Activated CD8-positive, alpha-beta memory T cell treated with anti-CD3 and anti-CD28 coated beads, Interleukin-2, amount 10 ng/mL, durations not matched to agents 7 days and 5 days (primary cell): ENCODE data around the gene DLGAP4. TPM values are rescaled to one million over a fixed set of nuclear protein-coding genes. Genes with fewer than 3 reads are reported as not detected.

Experiments
- ATAC-seq: fragments of 150-1000 bp; cut with Tn5 transposase; one replicate; pipeline ENCODE4 v1.10.0; 2021; ENCODE audit warnings: moderate library complexity
- CTCF ChIA-PET: fragments of 350-600 bp; sonication (Branson Sonifier 250); formaldehyde crosslinking; loops from one replicate; lab custom pipeline; 2021; ENCODE audit warnings: antibody characterized with exemption; lab: Charles Lee
- DNase-seq: peaks from one replicate; pipeline ENCODE4 v3.0.0-alpha.2; 2020
- H3K27ac Mint-ChIP-seq: one replicate; pipeline ENCODE4 v1.8.0; 2021; ENCODE audit warnings: mild to moderate bottlenecking, mixed read lengths
- H3K27me3 Mint-ChIP-seq: one replicate; pipeline ENCODE4 v1.8.0; 2021; ENCODE audit warnings: mixed read lengths
- H3K36me3 Mint-ChIP-seq: one replicate; pipeline ENCODE4 v1.8.0; 2021; ENCODE audit warnings: mild to moderate bottlenecking, mixed read lengths
- H3K4me1 Mint-ChIP-seq: one replicate; pipeline ENCODE4 v1.8.0; 2021; ENCODE audit warnings: mixed read lengths
- H3K4me3 Mint-ChIP-seq: one replicate; pipeline ENCODE4 v1.8.0; 2021; ENCODE audit warnings: mild to moderate bottlenecking, moderate library complexity, mixed read lengths
- H3K9me3 Mint-ChIP-seq: one replicate; pipeline ENCODE4 v1.8.0; 2022; ENCODE audit warnings: low read depth, mixed read lengths
- total RNA-seq, 2 experiments: library from RNA; stranded (reverse); gene quantifications; one replicate each; pipeline ENCODE4 v1.2.3, GENCODE V29; 2021

Gene DLGAP4, protein sequence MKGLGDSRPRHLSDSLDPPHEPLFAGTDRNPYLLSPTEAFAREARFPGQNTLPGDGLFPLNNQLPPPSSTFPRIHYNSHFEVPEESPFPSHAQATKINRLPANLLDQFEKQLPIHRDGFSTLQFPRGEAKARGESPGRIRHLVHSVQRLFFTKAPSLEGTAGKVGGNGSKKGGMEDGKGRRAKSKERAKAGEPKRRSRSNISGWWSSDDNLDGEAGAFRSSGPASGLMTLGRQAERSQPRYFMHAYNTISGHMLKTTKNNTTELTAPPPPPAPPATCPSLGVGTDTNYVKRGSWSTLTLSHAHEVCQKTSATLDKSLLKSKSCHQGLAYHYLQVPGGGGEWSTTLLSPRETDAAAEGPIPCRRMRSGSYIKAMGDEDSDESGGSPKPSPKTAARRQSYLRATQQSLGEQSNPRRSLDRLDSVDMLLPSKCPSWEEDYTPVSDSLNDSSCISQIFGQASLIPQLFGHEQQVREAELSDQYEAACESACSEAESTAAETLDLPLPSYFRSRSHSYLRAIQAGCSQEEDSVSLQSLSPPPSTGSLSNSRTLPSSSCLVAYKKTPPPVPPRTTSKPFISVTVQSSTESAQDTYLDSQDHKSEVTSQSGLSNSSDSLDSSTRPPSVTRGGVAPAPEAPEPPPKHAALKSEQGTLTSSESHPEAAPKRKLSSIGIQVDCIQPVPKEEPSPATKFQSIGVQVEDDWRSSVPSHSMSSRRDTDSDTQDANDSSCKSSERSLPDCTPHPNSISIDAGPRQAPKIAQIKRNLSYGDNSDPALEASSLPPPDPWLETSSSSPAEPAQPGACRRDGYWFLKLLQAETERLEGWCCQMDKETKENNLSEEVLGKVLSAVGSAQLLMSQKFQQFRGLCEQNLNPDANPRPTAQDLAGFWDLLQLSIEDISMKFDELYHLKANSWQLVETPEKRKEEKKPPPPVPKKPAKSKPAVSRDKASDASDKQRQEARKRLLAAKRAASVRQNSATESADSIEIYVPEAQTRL
- 10 to 100 TPM; 18.8 to 19.6 TPM for total RNA-seq

DNA sequence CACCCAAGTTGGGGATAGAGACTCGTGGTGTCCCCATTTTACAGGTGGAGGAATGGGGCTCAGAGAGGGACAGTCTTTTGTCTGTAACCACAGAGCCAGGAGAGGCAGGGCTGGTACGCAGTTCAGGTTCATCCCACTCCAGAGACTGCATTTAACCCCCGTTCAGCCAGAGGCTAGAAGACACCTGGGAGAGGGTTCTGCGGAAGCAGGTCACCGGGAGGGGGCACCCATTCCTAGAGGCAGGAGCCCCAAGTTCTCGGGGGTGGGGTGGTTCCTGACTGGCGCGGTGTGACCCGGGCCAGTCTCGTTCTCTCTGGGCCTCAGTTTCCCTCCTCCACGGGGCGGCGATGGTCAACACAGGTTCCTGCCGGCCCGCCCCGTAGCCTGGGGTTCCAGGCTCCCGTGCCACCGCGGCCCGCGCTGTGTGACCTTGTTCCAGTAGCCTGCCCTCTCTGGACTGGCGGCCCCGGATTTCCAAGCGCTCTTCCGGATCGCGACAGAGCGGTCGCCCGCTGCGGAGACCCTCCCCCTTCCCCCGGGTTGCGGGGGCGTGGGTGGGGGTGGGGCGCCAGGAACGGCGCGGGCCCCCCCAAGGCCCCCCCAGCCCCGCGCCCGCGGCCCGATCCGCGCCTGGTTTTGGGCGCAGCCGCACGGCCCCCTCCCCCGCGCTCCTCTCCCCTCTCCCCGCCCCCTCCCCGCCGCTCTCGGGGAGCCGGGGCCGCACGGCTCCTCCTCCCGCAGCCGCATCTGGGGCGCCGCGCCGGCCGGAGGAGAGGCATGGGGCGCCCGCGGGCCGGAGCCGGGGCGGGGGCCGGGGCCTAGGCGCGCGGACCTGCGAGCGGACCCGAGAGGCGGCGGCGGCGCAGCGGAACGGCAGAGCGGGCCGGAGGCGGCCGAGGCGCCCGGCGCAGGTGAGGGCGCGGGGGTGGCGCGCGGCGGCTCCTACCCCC is at the start of gene DLGAP4:
TSS of gene DLGAP4 (plus strand) at position 738 of the 950 bp plus-strand sequence. CDS start 125,379 bp downstream, outside the sequence.
- CTCF ChIA-PET = no interaction called here
- H3K27me3 Mint-ChIP-seq = peaks cover 73% of the 10 kb centered on the region
- no peaks in the 10 kb centered on the region for H3K36me3 Mint-ChIP-seq
- no peak within 1 kb of the TSS for H3K4me3 Mint-ChIP-seq
- ATAC-seq (no peak), DNase-seq (no peak)
- no peak within 1 kb of the TSS for H3K27ac Mint-ChIP-seq
- H3K4me1 Mint-ChIP-seq = peaks cover 2% of the 10 kb centered on the region
- no peaks in the 10 kb centered on the region for H3K9me3 Mint-ChIP-seq

DNA sequence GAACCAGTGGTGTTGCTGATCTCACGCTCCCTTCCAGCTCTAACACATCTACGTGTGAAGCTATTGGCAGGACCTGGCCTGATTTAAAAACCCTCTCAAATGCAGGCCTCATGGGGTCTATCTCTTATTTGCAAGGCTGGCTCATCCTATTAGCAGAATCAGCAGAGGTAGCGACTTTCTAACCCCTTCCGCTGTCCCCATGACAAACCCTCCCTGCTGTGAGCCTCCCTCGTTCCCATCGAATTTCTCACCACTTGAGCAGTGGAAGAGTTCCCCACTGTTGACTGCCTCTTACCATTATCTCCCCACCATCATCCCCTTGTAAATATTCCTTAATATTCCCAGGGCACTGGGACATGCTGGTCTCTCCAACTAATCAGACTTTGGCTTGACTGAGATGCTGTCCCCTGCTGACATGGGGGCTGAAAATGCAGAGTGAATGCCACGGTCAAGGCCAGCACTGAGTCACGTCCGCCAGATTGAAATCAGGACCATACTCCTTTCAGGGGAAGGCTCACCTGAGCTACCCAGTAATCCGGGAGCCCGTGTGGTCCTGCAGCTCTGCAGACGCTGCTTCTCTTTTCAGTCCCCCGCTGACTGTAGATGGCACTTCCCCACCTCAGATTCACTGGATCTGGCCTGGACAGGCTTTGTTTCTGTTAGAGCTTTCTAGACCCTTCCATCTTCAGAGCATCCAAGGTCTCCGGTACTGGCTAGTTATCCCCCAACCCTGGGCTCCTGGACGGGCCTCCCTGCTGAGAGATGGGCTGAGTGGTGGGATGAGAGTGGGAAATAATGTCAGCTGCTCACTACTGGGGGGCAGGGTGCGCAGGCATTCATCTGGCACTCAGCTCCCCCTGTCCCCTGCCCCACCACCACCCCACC is 46.7 kb upstream of the DLGAP4 start:
- H3K36me3 Mint-ChIP-seq = peaks cover 6% of the 10 kb centered on the region
- H3K27me3 Mint-ChIP-seq = no peaks in the 10 kb centered on the region
- CTCF ChIA-PET = no interaction called here
- no peaks in the 10 kb centered on the region for H3K4me1 Mint-ChIP-seq
- ATAC-seq (no peak), DNase-seq (no peak)
- H3K27ac Mint-ChIP-seq = no peak overlapping the region
- no peaks in the 10 kb centered on the region for H3K9me3 Mint-ChIP-seq
- H3K4me3 Mint-ChIP-seq = no peak overlapping the region

DNA sequence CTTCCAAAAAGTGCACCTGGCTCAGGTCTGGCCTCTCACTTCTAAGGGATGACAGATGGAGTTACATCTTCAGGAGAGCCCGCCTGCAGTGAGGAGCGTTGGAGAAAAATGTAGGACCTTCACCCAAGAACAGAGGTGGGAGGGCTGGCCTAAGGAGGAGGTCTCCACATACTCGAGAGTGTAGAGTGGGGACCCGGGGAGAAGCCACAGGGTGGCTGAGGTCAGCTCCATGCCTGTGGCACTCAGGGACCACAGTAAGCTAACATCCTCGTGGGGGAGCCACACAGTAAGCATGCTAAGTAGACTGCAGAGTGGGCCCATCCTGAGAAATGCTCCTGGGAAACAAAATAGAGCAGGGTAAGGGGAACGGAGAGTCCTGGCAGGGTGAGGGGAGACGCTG is 45.8 kb upstream of the DLGAP4 start:
- ATAC-seq (no peak), DNase-seq (no peak)
- CTCF ChIA-PET = no interaction called here
- no peak overlapping the region for H3K27ac Mint-ChIP-seq
- H3K4me3 Mint-ChIP-seq = no peak overlapping the region
- H3K36me3 Mint-ChIP-seq = peaks cover 4% of the 10 kb centered on the region
- no peaks in the 10 kb centered on the region for H3K9me3 Mint-ChIP-seq
- no peaks in the 10 kb centered on the region for H3K27me3 Mint-ChIP-seq
- H3K4me1 Mint-ChIP-seq = no peaks in the 10 kb centered on the region

DNA sequence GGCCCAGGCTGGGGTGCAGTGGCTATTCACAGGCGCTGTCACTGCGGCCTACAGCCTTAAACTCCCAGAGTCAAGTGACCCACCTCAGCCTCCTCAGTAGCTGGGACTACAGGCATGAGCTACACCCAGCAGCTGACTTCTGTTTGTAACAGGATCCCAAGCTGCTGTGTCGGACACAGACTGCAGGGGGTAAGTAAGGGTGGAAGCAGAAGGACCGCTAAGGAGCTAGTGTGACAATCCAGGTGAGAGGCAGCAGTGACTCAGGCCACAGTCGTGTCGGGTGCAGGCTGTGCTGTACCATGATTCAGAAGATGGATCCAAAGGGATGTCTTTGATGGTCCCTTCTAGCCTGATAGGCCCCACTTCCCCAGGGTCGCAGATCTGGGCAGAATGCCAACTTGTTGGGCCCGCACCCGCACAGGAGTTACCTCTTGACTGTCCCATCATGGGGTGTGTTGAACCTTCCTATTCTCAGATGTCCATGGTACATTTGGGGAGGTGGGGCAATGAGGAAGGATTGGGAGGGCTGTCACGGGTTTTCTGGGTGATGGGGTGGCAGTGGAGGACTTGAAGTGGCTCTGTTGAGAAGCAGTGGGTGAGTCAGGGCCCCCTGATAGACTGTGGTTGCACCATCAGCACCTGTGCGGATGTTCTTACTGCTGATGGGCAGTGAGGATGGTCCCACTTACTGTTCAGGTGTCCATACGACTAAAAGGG is 44.6 kb upstream of the DLGAP4 start:
- H3K27me3 Mint-ChIP-seq = no peaks in the 10 kb centered on the region
- no peak overlapping the region for H3K27ac Mint-ChIP-seq
- CTCF ChIA-PET = no interaction called here
- no peak overlapping the region for H3K4me3 Mint-ChIP-seq
- DNase-seq (no peak), ATAC-seq (no peak)
- H3K4me1 Mint-ChIP-seq = no peaks in the 10 kb centered on the region
- peaks cover 2% of the 10 kb centered on the region for H3K36me3 Mint-ChIP-seq
- no peaks in the 10 kb centered on the region for H3K9me3 Mint-ChIP-seq

DNA sequence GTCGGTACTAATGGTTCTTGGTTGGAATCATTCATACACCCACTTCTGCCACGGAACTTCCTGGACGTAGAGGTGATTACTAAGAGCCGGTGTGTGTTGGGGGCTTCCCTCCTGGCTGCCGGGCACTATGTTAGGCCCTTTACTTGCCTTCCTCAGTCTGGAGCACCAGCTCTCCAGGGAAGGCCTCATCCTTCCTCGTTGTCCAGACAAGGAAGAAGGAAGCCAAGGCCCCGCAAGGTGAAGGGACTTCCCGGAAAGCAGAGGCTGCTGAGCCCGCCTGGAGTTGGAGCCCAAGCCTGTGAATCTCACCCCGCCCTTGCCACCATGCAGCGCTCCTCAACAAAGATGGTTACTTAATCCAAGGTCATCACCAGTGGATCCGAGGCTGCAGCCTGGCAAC is 43.7 kb upstream of the DLGAP4 start:
- no peak overlapping the region for H3K27ac Mint-ChIP-seq
- CTCF ChIA-PET = no interaction called here
- no peaks in the 10 kb centered on the region for H3K9me3 Mint-ChIP-seq
- DNase-seq = no peak
- no peaks in the 10 kb centered on the region for H3K4me1 Mint-ChIP-seq
- H3K4me3 Mint-ChIP-seq = no peak overlapping the region
- no peaks in the 10 kb centered on the region for H3K27me3 Mint-ChIP-seq
- no peak for ATAC-seq
- no peaks in the 10 kb centered on the region for H3K36me3 Mint-ChIP-seq

- no peak for DNase-seq
- H3K4me3 Mint-ChIP-seq = no peak overlapping the region
- H3K9me3 Mint-ChIP-seq = no peaks in the 10 kb centered on the region
- H3K27ac Mint-ChIP-seq = no peak overlapping the region
- no peaks in the 10 kb centered on the region for H3K36me3 Mint-ChIP-seq
- ATAC-seq = no peak
- CTCF ChIA-PET = no interaction called here
- H3K27me3 Mint-ChIP-seq = no peaks in the 10 kb centered on the region
- H3K4me1 Mint-ChIP-seq = no peaks in the 10 kb centered on the region
Observed at GRCh38 chr20:36264426-36265246, 41.5 kb upstream of the DLGAP4 start.

GRCh38 chr20:36266189-36266588 is 40.0 kb upstream of the DLGAP4 start:
- no peak for ATAC-seq
- Mint-ChIP-seq H3K27me3 (no peaks in the 10 kb centered on the region), H3K4me1 (no peaks in the 10 kb centered on the region), H3K9me3 (no peaks in the 10 kb centered on the region), H3K27ac (no peak overlapping the region), H3K36me3 (no peaks in the 10 kb centered on the region), H3K4me3 (no peak overlapping the region)
- no peak for DNase-seq
- CTCF ChIA-PET = no interaction called here

GRCh38 chr20:36267605-36268381 is 38.3 kb upstream of the DLGAP4 start:
- CTCF ChIA-PET = interaction anchor here (0.8 to 1.0 kb wide), 3 partner anchors 65 to 171 kb away, joined by 3 read pairs; no protein-coding TSS in a partner anchor
- Mint-ChIP-seq H3K4me3 (no peak overlapping the region), H3K9me3 (no peaks in the 10 kb centered on the region), H3K27ac (no peak overlapping the region), H3K27me3 (no peaks in the 10 kb centered on the region), H3K4me1 (no peaks in the 10 kb centered on the region), H3K36me3 (no peaks in the 10 kb centered on the region)
- no peak for DNase-seq
- no peak for ATAC-seq

DNA sequence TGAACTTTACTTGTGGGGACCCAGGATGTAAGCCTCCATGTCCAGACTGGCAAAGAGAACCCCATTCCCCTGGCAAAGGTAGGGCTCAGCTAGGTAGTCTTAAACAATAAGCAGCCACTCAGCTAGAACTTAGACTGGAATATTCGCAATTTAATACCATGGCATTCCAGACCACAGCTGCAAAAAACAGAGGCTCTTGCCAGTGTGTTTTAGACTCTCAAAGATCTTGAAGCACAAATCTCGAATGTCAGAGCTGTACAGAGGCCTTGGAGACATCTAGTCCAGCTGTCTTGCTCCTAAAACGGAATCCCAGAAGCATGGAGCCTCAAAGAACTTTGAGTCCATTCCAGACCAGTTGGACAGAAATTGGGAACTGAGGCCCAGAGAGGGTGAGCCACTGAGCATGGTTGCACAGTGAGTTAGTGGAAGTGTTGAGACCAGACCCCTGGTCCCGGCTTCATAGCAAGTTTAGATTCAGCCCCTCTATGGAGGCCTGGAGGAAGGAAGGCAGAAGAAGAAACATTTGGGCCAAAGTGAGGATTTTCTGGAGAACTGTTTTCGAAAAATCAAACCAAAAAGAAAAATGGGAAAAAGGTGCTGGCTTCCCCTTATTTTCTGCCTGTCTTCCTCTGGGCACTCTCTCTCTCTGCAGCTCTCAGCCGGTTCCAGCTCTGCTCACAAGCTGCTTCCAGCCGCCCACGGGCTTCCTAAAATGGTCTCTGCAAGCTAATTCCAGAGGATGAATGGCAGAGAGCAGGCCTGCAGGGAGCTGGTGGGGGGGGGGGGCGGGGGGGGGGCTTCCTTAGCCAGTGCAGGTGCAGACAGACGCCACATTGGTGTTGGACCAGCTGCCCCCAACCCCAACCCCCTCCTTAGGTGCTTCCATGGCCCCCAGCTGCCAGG is 37.4 kb upstream of the DLGAP4 start:
- CTCF ChIA-PET = interaction anchor here (0.8 to 1.0 kb wide), 4 partner anchors 66 to 171 kb away, joined by 3 read pairs; no protein-coding TSS in a partner anchor
- H3K4me1 Mint-ChIP-seq = no peaks in the 10 kb centered on the region

DNA sequence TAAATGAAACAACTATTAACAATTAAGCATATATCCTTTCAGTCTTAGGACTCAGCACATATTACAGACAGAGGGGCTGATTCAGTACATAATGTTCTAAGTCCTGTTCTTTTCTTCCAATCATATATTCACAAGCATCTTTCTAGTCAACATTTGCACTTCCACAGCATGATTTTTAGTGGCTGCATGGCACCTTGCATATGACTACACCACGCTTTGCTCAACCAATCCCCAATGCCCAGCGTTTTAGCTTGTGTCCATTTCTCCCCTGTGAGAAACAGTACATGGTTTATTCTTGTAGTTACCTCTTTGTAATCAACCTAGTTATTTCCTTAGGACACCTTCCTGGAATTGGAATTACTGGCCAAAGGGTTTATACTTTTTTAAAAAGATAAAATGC is 36.6 kb upstream of the DLGAP4 start:
- CTCF ChIA-PET = interaction anchor here (0.9 kb wide), 1 partner anchor 170 kb away, joined by 3 read pairs; no protein-coding TSS in a partner anchor
- Mint-ChIP-seq H3K27ac (no peak overlapping the region), H3K4me1 (no peaks in the 10 kb centered on the region), H3K27me3 (peaks cover 5% of the 10 kb centered on the region), H3K36me3 (no peaks in the 10 kb centered on the region), H3K9me3 (no peaks in the 10 kb centered on the region), H3K4me3 (no peak overlapping the region)
- no peak for DNase-seq
- no peak for ATAC-seq

More for the DNA sequence above, 37.4 kb upstream of the DLGAP4 start:
- Mint-ChIP-seq H3K4me3 (no peak overlapping the region), H3K36me3 (no peaks in the 10 kb centered on the region), H3K27me3 (no peaks in the 10 kb centered on the region), H3K27ac (no peak overlapping the region), H3K9me3 (no peaks in the 10 kb centered on the region)
- no peak for DNase-seq
- ATAC-seq = no peak
